ENCODE data around the gene OVOL2.

DNA sequence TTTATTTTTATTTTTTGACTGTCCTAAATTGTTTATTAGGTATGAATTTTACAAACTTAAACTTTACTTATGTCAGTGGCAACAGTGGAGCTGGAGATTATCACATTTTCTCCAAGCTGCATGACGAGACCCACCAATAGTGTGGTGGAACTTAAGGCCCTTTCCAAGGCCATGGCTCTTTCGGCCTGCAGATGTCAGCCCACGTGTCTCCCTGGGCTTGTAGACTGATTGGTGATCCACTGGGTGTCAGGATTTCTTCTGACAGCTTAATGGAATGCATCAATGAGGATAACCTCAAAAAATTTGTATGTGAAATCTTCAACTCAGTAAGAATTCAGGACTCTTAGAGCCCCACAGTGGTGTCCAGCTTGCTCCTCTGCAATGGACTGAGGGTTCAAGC lies 32.3 kb upstream of the OVOL2 start:
- TF ChIP-seq, protein P1, sequence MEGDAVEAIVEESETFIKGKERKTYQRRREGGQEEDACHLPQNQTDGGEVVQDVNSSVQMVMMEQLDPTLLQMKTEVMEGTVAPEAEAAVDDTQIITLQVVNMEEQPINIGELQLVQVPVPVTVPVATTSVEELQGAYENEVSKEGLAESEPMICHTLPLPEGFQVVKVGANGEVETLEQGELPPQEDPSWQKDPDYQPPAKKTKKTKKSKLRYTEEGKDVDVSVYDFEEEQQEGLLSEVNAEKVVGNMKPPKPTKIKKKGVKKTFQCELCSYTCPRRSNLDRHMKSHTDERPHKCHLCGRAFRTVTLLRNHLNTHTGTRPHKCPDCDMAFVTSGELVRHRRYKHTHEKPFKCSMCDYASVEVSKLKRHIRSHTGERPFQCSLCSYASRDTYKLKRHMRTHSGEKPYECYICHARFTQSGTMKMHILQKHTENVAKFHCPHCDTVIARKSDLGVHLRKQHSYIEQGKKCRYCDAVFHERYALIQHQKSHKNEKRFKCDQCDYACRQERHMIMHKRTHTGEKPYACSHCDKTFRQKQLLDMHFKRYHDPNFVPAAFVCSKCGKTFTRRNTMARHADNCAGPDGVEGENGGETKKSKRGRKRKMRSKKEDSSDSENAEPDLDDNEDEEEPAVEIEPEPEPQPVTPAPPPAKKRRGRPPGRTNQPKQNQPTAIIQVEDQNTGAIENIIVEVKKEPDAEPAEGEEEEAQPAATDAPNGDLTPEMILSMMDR (IDR thresholded peaks at IDR 0.05): no peak
- no peak for TF ChIP-seq POLR2A (IDR thresholded peaks at IDR 0.05)
